HepG2 (cell line): ENCODE measurements around the gene GLG1. TPM values are rescaled to one million over a fixed set of nuclear protein-coding genes. Genes with fewer than 3 reads are reported as not detected.

Experiments
- ATAC-seq: fragments of 200-7000 bp; cut with Tn5 transposase; 3 replicates; pipeline ENCODE4 v1.9.1; 2020; ENCODE audit warnings: mild to moderate bottlenecking, moderate library complexity
- BruUV-seq: library from RNA; stranded (reverse); fragments of 400-500 nt; replicated peaks from 2 replicates; lab custom pipeline; 2021; lab: Mats Ljungman, UMichigan
- CTCF ChIA-PET: fragments of 300-600 bp; formaldehyde crosslinking; extraction: SDS; loops from one replicate; lab custom pipeline; 2021; ENCODE audit warnings: low total read pairs, inconsistent platforms, low intra/inter-chr PET ratio; lab: Yijun Ruan, JAX
- POLR2A ChIA-PET: fragments of 350-600 bp; sonication (Branson Sonifier 250); formaldehyde crosslinking; loops from one replicate; lab custom pipeline; 2020; ENCODE audit warnings: antibody characterized with exemption, inconsistent platforms; lab: Yijun Ruan, JAX
- DNase-seq: peaks from one replicate; pipeline ENCODE4 v3.0.0-alpha.2; 2015; ENCODE audit warnings: low spot score
- FAIRE-seq: peaks from 3 replicates; lab custom pipeline; 2011; peaks lifted over from hg19 to GRCh38; lab: Jason Lieb, UNC
- H2AFZ ChIP-seq: one replicate; pipeline ENCODE4 v1.6.1; 2011; ENCODE audit warnings: low read length, inconsistent platforms
- H3K27ac ChIP-seq: fragments of 300-600 bp; 3 replicates; pipeline ENCODE4 v1.8.0; 2011; ENCODE audit warnings: mixed run types, mild to moderate bottlenecking, mixed read lengths, low read length, inconsistent platforms; ENCODE audit not compliant: insufficient read depth; ENCODE audit errors: extremely low read length
- H3K27me3 ChIP-seq, 2 experiments: fragments of 200-600 bp in 1 of 2; 2 replicates in 1 of 2; 3 replicates in 1 of 2; pipeline versions ENCODE4 v1.6.0 to v1.8.0; 2011; ENCODE audit warnings: low read length in 2 of 2, mild to moderate bottlenecking in 2 of 2, moderate library complexity in 2 of 2, inconsistent platforms in 1 of 2; ENCODE audit not compliant: insufficient read depth in 2 of 2, control insufficient read depth in 1 of 2
- H3K36me3 ChIP-seq, 2 experiments: fragments of 200-600 bp in 1 of 2; replicated peaks in 1 of 2; 2 replicates in 1 of 2; 3 replicates in 1 of 2; pipeline versions ENCODE4 v1.5.1 to v1.8.0; 2011; ENCODE audit warnings: low read length in 2 of 2, inconsistent platforms in 1 of 2; ENCODE audit not compliant: insufficient read depth in 2 of 2, control insufficient read depth in 1 of 2
- H3K4me1 ChIP-seq: 2 replicates; pipeline ENCODE4 v1.5.1; 2012; ENCODE audit warnings: low read length, inconsistent platforms; ENCODE audit not compliant: insufficient read depth
- H3K4me2 ChIP-seq: 2 replicates; pipeline ENCODE4 v1.6.0; 2011; ENCODE audit warnings: low read depth, low read length, inconsistent platforms
- H3K4me3 ChIP-seq, 3 experiments: fragments of 200-600 bp in 1 of 3; sonication (generic), shearing (Covaris generic) in 1 of 3; replicated peaks in 1 of 3; 2 replicates each; pipeline ENCODE4 v1.5.1; 2011 to 2016; ENCODE audit warnings: low read length in 3 of 3, inconsistent platforms in 2 of 3, low read depth in 2 of 3, mild to moderate bottlenecking in 2 of 3, control low read depth in 1 of 3, mixed read lengths in 1 of 3; ENCODE audit not compliant: insufficient read depth in 1 of 3
- H3K79me2 ChIP-seq: one replicate; pipeline ENCODE4 v1.6.1; 2011; ENCODE audit warnings: low read length, inconsistent platforms; ENCODE audit not compliant: insufficient read depth
- H3K9ac ChIP-seq: 2 replicates; pipeline ENCODE4 v1.6.0; 2011; ENCODE audit warnings: mild to moderate bottlenecking, low read depth, low read length, inconsistent platforms; ENCODE audit not compliant: insufficient read depth
- H3K9me3 ChIP-seq: 2 replicates; pipeline ENCODE4 v1.5.1; 2012; ENCODE audit warnings: mild to moderate bottlenecking, low read length
- H4K20me1 ChIP-seq: 2 replicates; pipeline ENCODE4 v1.6.0; 2011; ENCODE audit warnings: inconsistent platforms, mild to moderate bottlenecking, low read length, moderate library complexity; ENCODE audit not compliant: insufficient read depth
- MTA1 ChIP-seq: sonication (generic); formaldehyde crosslinking; IDR thresholded peaks from 2 replicates; pipeline ENCODE4 v1.4.0; 2020; ENCODE audit warnings: missing genetic modification reagents, mild to moderate bottlenecking, borderline replicate concordance
- ZNF326 ChIP-seq: sonication (generic); formaldehyde crosslinking; IDR thresholded peaks from 2 replicates; pipeline ENCODE4 v1.4.0; 2020; ENCODE audit warnings: missing genetic modification reagents, borderline replicate concordance
- ZNF646 ChIP-seq: sonication (generic); formaldehyde crosslinking; IDR thresholded peaks from 2 replicates; pipeline ENCODE4 v1.9.0; 2021; ENCODE audit warnings: mild to moderate bottlenecking, missing genetic modification reagents
- WGBS: methylation state at CpG from one replicate; pipeline ENCODE4 v1.1.6; 2017; ENCODE audit warnings: low lambda C conversion rate; 5-methylcytosine and 5-hydroxymethylcytosine counted together
- in situ Hi-C: cut with HindIII; loops from 2 replicates; pipeline ENCODE4 v1.10.0; 2017; ENCODE audit warnings: low pct_unique_long_range_greater_than_20kb; ENCODE audit not compliant: extremely low pct_ligation_motif_present
- intact Hi-C: fragments of 100-400 bp; cut with micrococcal nuclease; formaldehyde crosslinking; loops from one replicate; pipeline ENCODE4 v1.10.0; 2022; ENCODE audit not compliant: unreplicated experiment
- polyA plus RNA-seq, 8 experiments: library from polyadenylated mRNA; depleted of rRNA in 3 of 8; stranded (reverse) in 7 of 8; unstranded in 1 of 8; fragments of >200 nt; fragmentation: Illumina TruSeq in 4 of 8; extraction: Trizol in 4 of 8; gene quantifications; 2 replicates each; pipeline versions ENCODE4 v1.2.1 to v1.2.3, GENCODE V29; 2011 to 2016; ENCODE audit warnings: low read depth in 4 of 8, missing spikeins in 1 of 8, mixed read lengths in 1 of 8; ENCODE audit not compliant: insufficient read depth in 1 of 8
- total RNA-seq, 5 experiments: library from RNA; depleted of rRNA; stranded (reverse); fragments of >200 nt; fragmentation: Illumina TruSeq; extraction: Trizol; gene quantifications; 2 replicates each; pipeline ENCODE4 v1.2.3, GENCODE V29; 2016; ENCODE audit warnings: low read depth in 1 of 5

The GLG1 gene
- total and polyA plus RNA-seq, 2 of the 13 experiments (the other 11 are each of a cell fraction or from before 2014, with no cell fraction given): 87.7 to 141 TPM

- intact Hi-C loops: no loop called here
- no TSS peak for BruUV-seq
- H3K9ac ChIP-seq: no peak overlapping the region
- no peaks in the 10 kb centered on the region for H3K9me3 ChIP-seq
- no peaks in the 10 kb centered on the region for H3K79me2 ChIP-seq
- POLR2A ChIA-PET: no interaction called here
- peaks cover 3 to 18% of the 10 kb centered on the region in 2 experiments; a peak in 4 of 5 replicates for H3K36me3 ChIP-seq
- no peak overlapping the region for H3K27ac ChIP-seq
- in situ Hi-C loops: no loop called here
- ATAC-seq (no peak), DNase-seq (no peak), FAIRE-seq (no peak)
- H3K4me3 ChIP-seq: no peak overlapping the region
- no peaks in the 10 kb centered on the region for H3K27me3 ChIP-seq
- H3K4me1 ChIP-seq: no peaks in the 10 kb centered on the region
- H3K4me2 ChIP-seq: no peak overlapping the region
- CTCF ChIA-PET: no interaction called here
- TF ChIP-seq ZNF646: no peak
- no peak for TF ChIP-seq ZNF326
- TF ChIP-seq MTA1: no peak
- WGBS: 87% methylated on average over 9 of the region's 9 CpGs
- H2AFZ ChIP-seq: no peak overlapping the region
- no peaks in the 10 kb centered on the region for H4K20me1 ChIP-seq
These were observed 95.0 kb downstream of the GLG1 start for GRCh38 chr16:74511961-74512360.
